GM12874 (cell line): ENCODE results near the gene GCN1.

Experiments used
- TF ChIP-seq, protein P1 (sequence below): IDR thresholded peaks from 2 replicates; pipeline ENCODE4 v1.5.1; 2011; ENCODE audit warnings: low read depth, mild to moderate bottlenecking, control low read depth, low read length, moderate library complexity; ENCODE audit not compliant: insufficient read depth

GCN1 gene

DNA sequence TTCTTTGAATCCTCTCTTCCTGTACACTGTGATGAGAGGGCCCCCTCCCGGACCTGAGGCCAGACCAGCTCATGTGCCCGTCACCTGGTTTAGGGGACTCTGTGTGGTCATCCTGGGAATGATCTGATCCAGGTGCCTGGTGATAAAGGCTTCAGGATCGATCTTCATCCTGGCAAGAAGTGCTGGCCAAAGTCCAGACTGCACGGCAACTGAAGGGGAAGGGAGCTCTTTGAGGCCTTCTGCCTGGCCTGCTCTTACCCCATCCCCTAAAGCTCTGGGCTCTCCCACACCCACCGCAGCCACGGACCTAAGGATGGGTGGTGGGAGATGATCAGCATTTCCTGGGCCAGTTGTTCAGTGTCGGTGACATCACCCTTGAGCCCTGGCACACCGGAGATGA lies 31.8 kb downstream of the GCN1 start:
- TF ChIP-seq, protein P1, sequence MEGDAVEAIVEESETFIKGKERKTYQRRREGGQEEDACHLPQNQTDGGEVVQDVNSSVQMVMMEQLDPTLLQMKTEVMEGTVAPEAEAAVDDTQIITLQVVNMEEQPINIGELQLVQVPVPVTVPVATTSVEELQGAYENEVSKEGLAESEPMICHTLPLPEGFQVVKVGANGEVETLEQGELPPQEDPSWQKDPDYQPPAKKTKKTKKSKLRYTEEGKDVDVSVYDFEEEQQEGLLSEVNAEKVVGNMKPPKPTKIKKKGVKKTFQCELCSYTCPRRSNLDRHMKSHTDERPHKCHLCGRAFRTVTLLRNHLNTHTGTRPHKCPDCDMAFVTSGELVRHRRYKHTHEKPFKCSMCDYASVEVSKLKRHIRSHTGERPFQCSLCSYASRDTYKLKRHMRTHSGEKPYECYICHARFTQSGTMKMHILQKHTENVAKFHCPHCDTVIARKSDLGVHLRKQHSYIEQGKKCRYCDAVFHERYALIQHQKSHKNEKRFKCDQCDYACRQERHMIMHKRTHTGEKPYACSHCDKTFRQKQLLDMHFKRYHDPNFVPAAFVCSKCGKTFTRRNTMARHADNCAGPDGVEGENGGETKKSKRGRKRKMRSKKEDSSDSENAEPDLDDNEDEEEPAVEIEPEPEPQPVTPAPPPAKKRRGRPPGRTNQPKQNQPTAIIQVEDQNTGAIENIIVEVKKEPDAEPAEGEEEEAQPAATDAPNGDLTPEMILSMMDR = no peak

DNA sequence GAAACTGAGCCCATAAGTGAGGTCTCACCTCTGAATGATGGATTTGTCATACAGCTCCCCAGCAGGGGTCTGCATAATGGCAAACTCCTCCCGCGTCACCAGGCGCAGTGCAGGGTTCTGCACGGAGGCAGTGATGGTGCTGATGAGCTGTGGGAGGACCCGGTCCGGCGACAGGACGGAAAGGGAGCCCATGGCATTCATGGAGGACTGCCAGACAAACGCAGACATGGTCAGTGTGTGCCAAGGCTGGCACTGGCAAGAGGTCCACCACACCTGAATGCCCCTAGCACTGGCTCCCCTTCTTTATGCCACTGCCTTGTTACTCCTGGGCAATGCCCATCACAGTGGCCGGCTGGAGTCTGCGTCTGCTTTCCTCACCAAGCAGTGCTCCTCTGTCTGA lies 32.7 kb downstream of the GCN1 start:
- TF ChIP-seq, protein P1 = no peak

DNA sequence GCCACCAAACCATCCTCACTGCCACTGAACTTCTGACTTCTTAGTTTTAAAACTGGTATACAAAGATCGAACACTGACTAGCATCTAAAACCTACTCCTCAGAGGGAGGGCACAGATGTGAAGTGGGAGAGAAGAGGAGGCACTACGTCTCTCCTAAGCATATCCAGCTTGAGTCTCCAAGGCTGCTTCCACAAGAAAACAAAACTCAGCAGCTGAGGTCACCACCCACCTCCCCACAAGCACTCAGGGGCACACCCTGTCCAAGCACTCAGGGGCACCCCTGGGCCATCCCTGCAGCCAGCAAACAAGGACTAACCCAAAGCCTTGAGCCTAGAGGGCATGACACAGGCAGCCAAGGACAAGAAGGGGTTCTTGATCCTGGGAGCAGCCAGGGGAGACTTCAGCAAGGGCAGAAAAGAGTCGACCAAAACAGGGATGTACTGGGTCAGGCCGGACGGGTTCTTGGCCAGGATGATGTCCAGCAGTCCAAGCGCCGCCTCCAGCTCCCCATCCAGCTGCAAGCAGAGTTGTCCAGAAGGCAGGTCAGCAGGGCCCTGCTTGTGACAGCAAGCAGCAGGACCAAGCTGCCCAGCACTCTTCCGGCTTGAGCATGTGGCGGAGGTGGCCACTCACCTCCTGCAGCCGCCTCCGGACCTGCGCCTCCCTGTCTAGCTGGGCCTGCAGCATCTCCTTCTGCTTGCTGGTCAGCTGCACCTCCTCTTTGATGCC lies 34.8 kb downstream of the GCN1 start:
- TF ChIP-seq, protein P1 = no peak

DNA sequence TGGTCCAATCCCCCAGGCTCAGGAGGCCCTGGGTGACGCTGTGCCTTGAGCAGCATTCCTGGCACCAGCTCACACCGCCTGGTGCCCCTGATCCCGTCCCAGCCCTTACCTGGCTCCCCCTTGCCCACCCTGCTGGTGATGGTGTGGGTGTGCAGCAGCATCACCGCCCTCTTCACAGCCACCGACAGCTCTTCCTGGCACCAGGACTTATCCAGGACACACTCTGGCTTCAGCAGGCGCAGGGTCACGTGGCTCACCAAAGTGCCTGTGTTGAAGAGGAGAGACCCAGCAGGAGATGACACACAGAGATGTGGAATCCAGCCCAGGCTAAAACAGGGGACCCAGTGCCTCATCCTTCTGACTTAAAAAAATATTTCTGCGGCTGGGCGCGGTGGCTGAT lies 36.2 kb downstream of the GCN1 start:
- TF ChIP-seq, protein P1 = no peak

DNA sequence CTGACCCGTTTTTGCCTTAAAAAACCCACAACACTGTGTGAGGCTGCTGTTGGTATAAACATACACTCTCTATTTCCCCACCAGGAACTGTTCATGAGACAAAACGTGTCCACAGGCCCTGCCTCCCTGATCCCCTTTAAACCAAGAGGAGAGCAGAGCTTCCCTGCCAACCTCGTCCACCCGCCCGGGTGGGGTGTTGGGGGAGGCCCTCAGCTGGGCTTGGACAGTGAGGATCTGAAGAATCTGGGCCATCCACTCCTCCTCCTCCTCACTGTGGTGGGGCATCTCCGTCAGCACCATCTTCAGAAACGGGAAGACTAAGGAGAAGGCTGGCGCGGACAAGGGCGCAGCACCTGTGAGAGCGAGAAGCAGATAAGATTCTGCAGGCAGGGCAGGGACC lies 36.8 kb downstream of the GCN1 start:
- TF ChIP-seq, protein P1 = no peak

DNA sequence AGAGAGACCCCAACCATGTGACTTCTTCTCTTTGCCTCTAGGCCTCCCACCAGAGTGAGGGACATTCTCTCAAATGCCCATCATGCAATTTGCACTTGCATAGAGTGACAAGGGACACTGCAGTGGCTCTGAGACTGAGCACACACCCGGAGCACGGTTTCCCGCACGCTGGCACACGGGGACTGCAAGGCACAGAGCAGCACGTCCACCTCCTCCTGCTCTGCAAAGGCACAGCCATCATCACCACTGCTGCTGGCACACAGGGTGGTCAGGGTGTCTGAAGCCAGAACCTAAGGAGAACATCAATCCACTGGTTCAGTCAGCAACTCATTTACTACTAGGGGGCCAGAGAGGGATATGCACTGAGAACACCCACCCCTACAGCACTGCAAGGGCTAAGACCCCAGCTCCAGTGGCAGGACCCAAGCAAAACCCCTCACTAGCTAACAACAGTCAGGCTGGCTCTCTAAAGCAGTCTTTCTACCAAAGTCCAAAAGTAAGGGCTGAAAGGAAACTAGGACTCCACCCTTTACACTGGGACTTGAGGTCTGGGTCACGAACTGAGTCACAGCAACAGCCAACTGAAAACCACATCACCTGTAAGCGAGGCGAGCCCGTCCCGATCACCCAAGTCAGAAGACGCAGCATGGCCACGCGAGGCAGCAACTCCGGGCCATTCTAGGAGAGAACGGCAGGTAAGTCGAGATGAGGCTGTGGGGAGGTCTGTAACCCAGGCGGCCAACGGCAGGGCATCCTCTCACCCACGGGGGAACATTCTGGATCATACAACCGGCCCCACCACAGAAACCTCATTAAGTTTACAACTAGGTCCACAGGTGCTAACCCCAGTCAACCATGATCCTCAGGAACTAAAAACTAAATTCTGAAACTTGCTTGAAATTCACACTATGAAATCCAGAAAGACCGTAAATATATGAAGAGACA lies 37.9 kb downstream of the GCN1 start:
- TF ChIP-seq, protein P1 = no peak

DNA sequence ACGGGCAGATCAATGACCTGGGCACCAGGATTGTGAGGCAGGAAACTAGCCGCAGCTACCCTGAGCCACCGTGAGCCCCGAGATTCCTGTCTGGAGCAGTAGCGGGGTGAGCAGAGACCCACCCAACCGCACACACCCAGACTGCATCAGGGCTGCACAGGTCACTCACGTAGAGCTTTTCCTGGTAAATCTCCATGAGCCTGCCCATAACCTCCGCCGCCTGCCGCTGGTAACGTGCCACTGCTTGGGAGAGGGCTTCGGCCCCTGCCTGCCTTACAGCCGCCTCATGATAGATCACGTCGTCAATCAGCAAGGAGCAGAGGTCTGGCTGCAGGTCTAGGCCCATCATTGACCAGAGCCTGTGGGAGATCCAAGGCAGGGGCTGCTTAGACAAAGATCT lies 39.4 kb downstream of the GCN1 start:
- TF ChIP-seq, protein P1 = no peak
